Measurements from ENCODE around the gene CBX5.
"Not testable (repeated sequence)": the region's sequence is repeated elsewhere in the genome, so short reads cannot be mapped to it uniquely, and the experiment has no call there.

The CBX5 gene

GRCh38 chr12:54279632-54280467 is at the start of gene CBX5:
Gene CBX5, minus strand, starts transcription at chr12:54280122. Its CDS starts 22,472 bp downstream, at chr12:54257650.
- DNase-seq (ENCODE audit: low read depth in 2 of 2), result peak; percentile 98 to 99

GRCh38 chr12:54328595-54329337 is 48.8 kb upstream of the CBX5 start:
- no peak for DNase-seq (ENCODE audit: low read depth in 2 of 2)

- not testable (repeated sequence) for DNase-seq (ENCODE audit: low read depth in 2 of 2)
Measured at GRCh38 chr12:54325442-54326109, 45.7 kb upstream of the CBX5 start.

GRCh38 chr12:54324617-54325441 is 44.9 kb upstream of the CBX5 start, which contains the start of gene COPZ1:
Gene COPZ1, plus strand, starts transcription at chr12:54325131. Its CDS starts 33 bp downstream, at chr12:54325164.
- peak; percentile 86 to 89 for DNase-seq (ENCODE audit: low read depth in 2 of 2)

- DNase-seq (ENCODE audit: low read depth in 2 of 2), result no peak
Measured at GRCh38 chr12:54321363-54321762, 41.4 kb upstream of the CBX5 start.

- DNase-seq (ENCODE audit: low read depth in 2 of 2), result not testable (repeated sequence)
Measured at GRCh38 chr12:54312309-54312708, 32.4 kb upstream of the CBX5 start.

- no peak for DNase-seq (ENCODE audit: low read depth in 2 of 2)
Measured at GRCh38 chr12:54311051-54311450, 31.1 kb upstream of the CBX5 start.

GRCh38 chr12:54306925-54307741 is 27.2 kb upstream of the CBX5 start:
- no peak for DNase-seq (ENCODE audit: low read depth in 2 of 2)

GRCh38 chr12:54304187-54304810 is 24.4 kb upstream of the CBX5 start:
- DNase-seq (ENCODE audit: low read depth in 2 of 2), result no peak

- DNase-seq (ENCODE audit: low read depth in 2 of 2), result no peak
Measured at GRCh38 chr12:54303640-54304039, 23.7 kb upstream of the CBX5 start.

GRCh38 chr12:54301428-54302048 is 21.6 kb upstream of the CBX5 start:
- no peak for DNase-seq (ENCODE audit: low read depth in 2 of 2)

- no peak for DNase-seq (ENCODE audit: low read depth in 2 of 2)
Measured at GRCh38 chr12:54300732-54301427, 21.0 kb upstream of the CBX5 start, which contains the start of gene NFE2. Gene NFE2, minus strand, starts transcription at chr12:54301015. Its CDS starts 5,767 bp downstream, at chr12:54295248.

- DNase-seq (ENCODE audit: low read depth in 2 of 2), result no peak
Measured at GRCh38 chr12:54300225-54300731, 20.4 kb upstream of the CBX5 start.

GRCh38 chr12:54299515-54300224 is 19.7 kb upstream of the CBX5 start:
- no peak for DNase-seq (ENCODE audit: low read depth in 2 of 2)

GRCh38 chr12:54298904-54299303 is 19.0 kb upstream of the CBX5 start:
- no peak for DNase-seq (ENCODE audit: low read depth in 2 of 2)

- no peak for DNase-seq (ENCODE audit: low read depth in 2 of 2)
Measured at GRCh38 chr12:54296393-54297099, 16.6 kb upstream of the CBX5 start.

GRCh38 chr12:54294953-54295566 is 15.1 kb upstream of the CBX5 start:
- no peak for DNase-seq (ENCODE audit: low read depth in 2 of 2)
